ENCODE measurements around the gene SDC3.

GRCh38 chr1:30896905-30897304, 11.7 kb downstream of the SDC3 start:
- no peak for TF ChIP-seq EGR1 (IDR thresholded peaks at IDR 0.05; ENCODE audit: borderline replicate concordance, low read depth, low read length)
- TF ChIP-seq RFX5 (IDR thresholded peaks at IDR 0.05; ENCODE audit: borderline replicate concordance, low read depth, low read length), result no peak
- TF ChIP-seq RXRA (IDR thresholded peaks at IDR 0.05; ENCODE audit: insufficient read depth, low read depth, low read length), result no peak
- TF ChIP-seq EZH2 (IDR thresholded peaks at IDR 0.05; ENCODE audit: low read depth, low read length, severe bottlenecking), result no peak
- no peak for TF ChIP-seq CTCF (IDR thresholded peaks at IDR 0.05; ENCODE audit: control extremely low read depth in 1 of 3, insufficient read depth in 1 of 3, low read depth in 1 of 3, low read length in 3 of 3)
- no peak for TF ChIP-seq MAFK (IDR thresholded peaks at IDR 0.05; ENCODE audit: low read depth, low read length)
- no peak for TF ChIP-seq SP2 (IDR thresholded peaks at IDR 0.05; ENCODE audit: low read length)
- TF ChIP-seq JUND (IDR thresholded peaks at IDR 0.05; ENCODE audit: low read length), result no peak
